Stimulated activated CD4-positive, alpha-beta T cell treated with anti-CD3 and anti-CD28 coated beads, Interleukin-4, amount 100 ng/mL, for 24 hours (primary cell): ENCODE measurements around the gene CD101.

Experiments
- DNase-seq: peaks from one replicate; pipeline ENCODE4 v3.0.0-alpha.2; 2020

The CD101 gene

DNA sequence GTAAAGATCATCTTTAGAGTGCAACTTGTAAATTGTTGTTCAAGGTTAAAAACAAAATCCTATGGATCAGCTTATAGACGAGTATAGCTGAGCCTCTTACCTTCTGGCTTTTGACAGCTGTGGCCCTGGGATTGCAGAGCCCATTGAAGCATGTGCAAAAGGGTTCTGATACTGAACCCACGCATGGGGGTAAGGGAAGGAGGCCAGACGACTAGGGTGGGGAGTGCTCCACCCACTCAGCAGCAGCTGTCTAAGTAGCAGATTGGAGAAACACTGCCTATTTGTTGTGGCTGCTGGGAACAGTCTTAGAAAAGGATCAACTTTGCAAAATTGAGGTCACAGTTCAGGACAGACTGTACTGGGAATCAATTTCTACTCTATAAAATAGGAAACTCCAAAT, 16.1 kb downstream of the CD101 start:
- peak; percentile 12 for DNase-seq

DNA sequence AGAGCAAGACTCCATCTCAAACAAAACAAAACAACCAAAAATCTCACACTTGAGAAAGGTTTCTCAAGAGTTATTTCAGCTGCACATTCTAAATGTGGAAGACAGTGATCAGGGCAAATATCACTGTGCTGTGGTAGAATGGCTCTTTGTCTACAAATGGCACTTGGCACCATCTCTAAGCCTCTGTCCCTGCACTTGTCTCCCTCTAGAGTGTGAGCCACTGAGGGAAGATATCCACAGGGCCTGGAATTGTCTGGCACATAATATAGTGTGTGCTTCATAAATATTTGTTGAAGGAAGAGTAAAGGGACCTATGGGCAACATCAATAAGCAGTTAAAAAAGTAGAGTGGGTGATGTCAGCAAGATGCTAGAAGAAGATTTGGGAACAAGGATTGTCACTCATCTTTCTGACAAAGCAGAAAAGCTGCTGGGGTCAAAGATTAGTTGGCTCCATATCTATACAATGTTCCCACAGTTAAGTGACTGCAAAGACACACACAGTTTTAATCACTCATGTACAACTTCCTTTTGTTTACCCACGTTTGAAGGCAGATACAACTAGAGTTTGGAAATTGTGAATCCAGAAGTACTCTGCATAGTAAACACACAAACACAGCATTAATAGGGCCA, 19.1 kb downstream of the CD101 start:
- DNase-seq, result no peak

DNA sequence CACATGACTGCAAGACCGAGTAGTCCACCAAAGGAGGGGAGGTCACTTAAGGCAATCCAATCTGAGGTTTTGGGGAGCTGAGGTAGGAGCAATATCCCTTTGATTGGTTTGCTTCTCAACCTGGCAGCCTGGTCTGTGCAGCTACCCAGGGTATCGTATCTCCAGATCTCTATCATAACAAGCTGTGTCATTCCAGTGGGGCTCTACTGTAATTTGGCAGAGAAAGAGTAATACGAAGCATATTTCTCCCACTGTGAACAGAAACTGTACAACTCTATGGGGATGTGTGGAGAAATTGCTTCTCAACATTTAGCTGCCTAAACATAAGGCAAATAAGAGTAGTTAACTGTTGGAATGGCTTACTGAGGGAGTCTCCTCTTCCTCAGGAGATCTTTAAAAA, 20.6 kb downstream of the CD101 start:
- no peak for DNase-seq

DNA sequence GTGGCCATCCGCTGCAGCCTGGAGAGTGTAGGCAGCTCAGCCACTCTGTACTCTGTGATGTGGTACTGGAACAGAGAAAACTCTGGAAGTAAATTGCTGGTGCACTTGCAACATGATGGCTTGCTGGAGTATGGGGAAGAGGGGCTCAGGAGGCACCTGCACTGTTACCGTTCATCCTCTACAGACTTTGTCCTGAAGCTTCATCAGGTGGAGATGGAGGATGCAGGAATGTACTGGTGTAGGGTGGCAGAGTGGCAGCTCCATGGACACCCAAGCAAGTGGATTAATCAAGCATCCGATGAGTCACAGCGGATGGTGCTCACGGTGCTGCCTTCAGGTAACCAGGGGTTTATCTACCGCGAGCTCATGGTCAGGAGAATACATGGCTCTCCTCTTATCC, 24.0 kb downstream of the CD101 start:
- no peak for DNase-seq

DNA sequence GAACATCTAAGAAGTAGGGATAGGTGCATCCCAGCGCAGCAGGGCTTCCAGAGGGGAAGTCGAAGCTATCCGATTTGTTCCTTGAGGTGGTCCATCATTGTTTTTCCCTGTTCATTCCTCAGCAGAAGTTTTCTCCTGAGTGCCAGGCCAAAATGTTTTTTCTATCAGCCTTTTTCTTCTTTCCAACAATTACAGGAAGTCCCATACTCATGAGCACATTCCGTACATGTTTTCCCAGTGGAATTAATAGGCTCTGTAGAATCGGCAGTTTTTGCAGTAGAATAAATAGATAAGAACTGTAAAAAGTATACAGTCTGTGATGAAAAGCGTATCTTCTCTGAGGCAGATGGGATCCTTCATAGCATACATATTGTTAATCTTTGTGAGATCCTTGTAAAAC, 24.8 kb downstream of the CD101 start:
- DNase-seq, result no peak

DNA sequence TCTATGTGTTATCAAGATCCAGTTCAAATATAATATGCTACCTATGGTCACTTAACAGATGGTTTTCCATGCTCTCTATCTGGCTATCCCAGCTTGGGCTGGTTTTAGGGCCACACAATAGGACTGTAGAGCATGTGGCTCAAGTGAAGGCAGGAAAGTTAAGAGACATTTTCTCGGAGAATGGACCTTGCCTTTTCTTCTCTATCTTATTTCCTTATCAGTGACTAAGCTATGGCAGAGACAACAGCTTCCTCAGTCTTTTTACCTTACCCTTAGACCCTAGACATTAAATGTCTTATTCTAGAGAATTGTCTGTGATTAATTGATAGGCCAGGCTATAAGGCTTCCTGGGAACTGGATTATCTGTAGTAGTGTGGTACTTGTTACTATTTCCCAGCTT, 28.1 kb downstream of the CD101 start:
- no peak for DNase-seq

DNA sequence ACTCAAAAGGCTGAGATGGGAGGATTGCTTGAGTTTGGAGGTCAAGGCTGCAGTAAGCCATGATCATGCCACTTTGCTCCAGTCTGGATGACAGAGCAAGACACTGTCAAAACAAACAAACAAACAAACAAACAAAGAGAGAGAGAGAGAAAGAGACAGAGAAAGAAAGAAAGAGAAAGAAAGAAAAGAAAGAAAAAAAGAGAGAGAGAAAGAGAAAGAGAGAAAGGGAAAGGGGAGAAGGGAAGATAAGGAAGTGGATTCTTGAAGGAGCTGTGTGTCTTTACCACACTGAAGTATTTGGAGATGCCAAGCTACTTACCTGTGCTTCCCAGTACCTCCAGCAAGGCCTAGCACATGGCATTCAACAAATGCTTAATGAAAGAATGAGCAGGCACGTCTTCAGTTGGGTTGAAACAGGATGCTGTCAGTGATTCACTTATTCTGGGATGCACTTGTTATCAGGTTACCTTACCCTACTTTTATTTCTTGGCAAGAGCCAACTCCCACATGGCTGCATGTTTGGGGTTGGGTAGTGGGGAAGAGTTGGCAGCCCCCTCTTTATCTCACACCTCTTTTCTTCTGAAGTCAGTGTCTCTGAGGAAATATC, 28.8 kb downstream of the CD101 start:
- DNase-seq, result no peak

DNA sequence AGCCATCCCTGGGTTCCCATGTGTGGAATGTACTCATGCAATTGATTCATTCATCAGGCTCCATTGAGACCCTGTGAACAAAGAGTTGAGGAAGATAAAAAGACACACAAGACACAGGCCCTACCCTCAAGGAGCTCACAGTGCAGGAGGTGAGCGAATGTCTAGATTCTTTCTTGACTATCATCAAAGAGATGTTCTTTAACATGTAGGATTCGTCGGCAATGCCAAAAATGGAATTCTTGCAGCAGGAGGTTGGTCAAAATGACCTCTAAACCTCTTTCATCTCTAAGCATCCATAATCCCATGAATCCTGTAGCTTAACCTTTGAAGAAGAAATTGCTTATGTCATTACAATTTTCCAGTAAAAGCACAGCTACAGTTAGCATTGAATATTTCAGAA, 30.7 kb downstream of the CD101 start:
- no peak for DNase-seq

DNA sequence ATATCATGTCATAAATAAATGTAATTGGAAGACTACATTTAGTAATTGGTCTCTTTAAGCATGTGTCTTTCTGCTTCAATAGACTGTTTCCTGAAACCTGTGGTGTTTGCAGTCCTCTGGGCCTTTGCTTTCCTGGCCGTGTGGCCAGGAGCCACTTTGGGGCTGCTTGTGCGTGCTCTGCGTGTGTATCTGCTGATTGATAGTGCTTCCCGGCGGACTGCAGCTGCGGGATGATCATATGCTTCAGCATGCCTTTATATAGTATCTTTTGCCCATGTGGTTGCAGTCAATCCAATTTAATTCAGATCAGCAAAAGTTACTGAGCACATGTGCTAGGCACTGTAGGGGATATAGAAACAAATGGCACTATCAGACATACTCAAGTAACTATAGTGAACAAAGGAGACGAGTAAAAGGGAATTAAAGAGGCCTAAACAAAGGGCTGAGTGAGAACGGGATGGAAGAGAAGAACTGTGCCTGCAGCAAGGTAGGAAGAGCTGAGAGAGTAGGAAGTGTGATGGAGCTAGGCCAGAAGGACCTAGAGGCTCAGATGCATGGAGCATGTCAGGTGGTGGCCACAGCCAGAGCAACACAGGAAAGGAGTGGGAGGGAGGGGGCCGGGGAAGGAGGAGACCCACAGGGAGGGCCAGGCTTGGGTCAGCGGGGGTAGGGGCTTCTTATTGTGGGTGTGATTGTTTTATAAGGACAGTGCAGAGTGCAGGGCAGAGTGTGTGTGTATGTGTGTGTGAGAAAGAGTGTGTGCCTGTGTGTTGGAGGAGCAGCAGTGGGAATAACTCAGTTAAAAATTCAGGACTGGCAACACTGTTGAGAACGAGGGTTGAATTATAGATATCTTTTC, 31.4 kb downstream of the CD101 start:
- DNase-seq, result no peak

DNA sequence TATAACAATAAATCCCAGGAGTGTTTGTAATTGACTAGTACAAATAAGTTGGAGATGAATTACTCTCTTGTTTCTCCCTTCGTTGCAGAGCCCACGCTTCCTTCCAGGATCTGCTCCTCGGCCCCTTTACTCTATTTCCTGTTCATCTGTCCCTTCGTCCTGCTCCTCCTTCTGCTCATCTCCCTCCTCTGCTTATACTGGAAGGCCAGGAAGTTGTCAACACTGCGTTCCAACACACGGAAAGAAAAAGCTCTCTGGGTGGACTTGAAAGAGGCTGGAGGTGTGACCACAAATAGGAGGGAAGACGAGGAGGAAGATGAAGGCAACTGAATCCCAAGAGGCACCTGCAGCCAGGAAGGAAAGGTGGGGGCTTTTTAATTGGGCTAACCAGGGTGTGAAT, 32.2 kb downstream of the CD101 start:
- DNase-seq, result no peak

DNA sequence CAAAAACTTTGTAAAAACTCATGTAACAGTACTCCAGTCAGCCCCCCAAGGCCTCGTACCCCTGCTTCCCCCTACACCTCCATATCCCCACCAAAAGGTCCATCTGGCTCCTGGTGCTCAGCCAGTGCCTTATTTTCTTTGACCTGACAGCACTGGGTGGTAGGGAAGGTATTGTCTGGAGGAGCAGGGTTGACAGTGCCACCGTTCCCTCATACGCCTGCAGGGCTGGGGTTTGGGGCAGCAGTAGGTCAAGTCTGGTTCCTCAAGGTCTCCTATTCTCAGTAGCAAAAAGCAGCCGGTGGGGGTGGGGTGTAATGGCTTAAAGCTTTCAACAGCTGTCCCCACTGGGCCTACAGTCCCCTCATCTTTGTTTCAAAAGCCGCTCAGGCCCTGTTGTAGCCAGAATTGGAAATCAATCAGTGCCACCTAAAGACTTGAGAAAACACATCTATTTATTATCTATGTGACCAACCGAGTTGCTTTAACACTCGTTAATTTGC, 33.3 kb downstream of the CD101 start:
- DNase-seq, result no peak

DNA sequence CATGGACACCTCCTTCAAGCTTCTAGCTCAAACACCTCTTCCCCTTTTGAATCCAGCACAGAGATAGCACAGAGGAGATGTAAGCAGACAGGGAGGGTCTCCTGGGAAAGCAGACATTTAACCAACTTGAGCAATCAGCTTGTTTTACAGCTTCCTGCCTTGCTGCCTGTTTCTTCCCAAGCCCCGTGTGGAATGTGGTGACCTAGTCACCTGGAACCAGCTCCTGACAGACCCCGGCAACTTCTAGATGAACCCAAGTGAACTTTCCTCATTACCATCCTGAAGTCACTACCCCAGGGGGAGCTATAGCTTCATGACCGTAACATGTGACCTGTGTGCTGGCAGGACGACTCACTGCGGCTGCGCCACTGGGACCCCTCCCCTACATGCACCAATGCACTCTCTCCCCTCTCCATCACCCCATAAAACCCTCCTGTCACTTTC, 34.5 kb downstream of the CD101 start:
- no peak for DNase-seq

DNA sequence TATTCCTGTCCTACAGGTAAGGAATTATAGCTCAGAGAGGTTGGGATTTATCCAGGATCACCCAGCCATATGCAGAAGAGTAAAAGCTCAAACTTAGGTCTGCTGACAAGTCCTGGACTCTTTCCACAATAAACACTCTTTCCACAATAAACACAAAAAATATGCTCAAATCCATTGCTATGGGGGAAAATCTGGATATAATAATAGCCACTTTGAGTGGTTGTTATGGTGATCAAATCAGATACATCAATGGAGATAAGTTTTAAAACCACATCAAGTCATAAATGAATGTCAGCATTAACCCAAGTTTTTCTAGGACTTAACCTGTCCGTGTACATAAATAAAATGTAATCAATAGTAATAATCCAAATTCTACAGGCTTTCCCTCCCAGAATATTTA, 36.2 kb downstream of the CD101 start:
- no peak for DNase-seq

DNA sequence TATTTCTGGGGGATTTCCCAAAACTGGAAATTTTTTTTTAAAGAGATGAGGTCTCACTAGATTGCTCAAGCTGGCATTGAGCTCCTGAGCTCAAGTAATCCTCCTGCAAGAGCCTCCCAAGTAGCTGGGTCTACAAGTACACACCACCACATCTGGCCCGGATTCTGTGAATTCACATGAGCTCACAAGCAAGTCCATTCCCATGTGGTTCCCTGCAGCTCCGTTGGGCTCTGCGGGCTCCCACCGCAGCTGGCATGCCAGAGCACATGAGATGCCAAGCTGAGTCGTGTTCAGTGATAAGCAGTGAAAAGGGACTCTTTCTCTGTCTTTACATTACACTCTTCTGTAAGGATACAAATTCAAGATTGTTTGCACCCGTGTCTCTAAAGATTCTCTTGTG, 36.7 kb downstream of the CD101 start:
- DNase-seq, result no peak

DNA sequence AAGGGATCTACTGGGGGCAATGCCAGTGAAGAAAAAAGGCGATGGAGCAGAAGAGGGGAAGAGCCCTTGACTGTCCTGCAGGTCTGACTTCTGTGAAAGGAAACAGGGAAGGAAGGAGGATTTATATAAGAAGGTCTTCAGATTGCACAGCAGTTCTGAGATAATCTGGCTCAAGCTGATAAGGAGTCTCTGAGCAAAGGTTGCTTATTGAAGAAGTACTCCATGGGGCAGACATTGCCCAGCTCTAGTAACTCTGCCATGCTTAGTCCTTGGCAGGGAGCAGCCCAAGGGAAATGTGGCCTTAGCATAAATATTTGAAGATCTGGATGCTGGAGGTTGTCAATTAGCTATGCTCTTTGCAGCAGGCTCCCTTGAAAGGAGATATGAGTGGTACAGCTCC, 42.7 kb downstream of the CD101 start:
- DNase-seq, result no peak

DNA sequence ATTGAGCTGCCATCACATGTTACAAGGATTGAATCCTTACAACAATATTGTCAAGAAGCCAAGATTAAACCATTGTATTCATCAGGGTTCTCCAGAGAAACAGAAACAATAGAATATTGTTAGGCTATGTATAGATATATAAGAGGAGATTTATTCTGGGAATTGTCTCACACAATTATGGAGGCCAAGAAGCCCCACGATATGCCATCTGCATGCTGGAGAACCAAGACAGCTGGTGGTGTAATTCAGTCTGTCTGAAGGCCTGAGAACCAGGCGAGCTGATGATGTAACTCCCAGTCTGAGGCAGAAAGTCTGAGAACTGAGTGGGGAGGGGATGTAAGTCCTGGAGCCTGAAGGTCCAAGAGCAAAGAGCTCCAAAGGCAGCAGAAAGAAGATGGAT, 44.1 kb downstream of the CD101 start:
- no peak for DNase-seq

DNA sequence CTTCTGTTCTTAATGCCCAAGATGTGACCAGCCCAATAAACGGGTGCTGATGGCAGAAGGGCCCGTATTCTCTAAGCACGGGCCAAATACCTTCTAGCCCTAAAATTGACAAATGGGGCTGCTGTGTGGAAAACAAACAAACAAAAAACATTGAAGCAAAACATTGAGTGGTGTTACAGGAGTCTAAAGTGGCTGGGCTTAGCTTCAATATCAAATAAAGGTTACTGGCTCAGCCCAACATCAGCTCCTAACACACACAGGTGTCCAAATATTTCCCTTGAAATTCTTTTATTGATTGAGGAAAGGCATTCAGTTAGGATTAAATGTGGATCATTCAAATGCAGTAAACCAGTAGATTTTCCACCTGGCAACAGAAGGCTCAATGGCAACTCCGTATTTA, 45.2 kb downstream of the CD101 start:
- DNase-seq, result no peak

DNA sequence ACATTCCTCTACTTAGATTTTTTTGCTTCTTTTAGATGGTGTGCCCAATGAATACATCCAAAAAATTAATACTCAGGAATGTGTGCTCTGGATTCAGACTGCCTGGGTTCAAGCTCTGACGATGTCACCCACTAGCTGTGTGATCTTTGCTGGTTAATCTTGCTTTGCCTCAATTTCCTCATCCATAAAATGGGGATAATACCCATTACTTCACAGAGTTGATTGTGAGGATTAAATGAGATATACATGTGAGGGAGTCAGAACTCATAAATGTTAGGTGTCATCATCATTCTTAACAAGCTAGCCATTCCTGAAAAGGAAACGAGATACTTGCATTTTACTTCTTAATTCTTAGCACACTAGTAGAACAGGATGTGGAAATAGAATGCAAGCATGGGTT, 45.7 kb downstream of the CD101 start:
- DNase-seq, result no peak

DNA sequence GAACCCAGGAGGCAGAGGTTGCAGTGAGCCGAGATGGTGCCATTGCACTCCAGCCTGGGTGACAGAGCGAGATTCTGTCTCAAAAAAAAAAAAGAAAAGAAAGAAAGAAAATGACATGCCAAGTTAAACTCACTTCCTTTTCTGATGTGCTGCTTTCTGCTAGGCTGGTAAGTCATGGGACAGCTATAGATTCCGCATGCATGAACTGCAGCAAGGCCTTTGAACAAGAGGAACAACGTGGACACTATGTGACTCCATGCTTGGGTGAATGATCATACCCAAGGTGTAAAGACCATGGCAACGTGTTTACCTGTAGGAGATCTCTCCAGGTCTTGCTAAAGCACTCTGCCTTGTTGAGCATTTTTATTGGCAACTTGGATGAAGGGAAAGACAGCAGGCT, 48.3 kb downstream of the CD101 start:
- DNase-seq, result no peak

DNA sequence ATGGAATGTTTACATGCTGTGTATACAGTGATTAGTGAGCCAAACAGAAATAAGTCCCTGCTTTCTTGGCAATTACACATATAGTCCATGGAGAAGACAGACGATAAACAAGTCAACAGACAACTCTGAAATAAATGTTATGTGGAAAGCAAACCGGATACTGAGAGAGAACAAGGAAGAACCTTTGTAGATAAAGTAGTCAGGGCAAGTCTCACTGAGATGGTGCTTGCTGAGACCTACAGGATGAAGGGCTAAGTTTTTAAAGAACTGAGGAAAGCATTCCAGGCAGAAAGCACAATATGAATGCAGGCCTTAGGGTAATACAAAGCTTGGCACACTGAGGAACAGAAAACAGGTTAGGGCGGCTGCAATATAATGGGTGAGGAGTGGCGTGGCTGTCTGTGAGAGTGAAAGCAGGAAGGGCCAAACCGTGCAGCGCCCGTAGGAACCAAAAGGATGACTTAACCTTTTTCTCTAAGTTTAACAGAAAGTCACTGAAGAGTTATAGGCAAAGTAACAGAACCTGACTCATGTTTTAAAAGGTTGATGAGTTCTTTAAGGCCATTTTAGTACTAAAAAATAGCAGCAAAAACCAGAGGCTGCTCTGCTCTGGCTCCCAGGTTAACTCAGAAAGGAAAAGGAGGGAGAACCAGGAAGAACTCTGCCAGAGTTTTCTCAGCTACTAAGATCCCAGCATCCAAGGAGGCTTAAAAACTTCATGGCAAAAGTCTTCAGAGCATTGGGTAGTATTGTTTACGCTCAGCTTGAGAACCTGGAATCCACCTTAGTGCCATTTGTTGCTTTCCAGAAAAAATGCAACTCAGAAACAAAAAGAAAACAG, 49.9 kb downstream of the CD101 start:
- DNase-seq, result peak; percentile 41

DNA sequence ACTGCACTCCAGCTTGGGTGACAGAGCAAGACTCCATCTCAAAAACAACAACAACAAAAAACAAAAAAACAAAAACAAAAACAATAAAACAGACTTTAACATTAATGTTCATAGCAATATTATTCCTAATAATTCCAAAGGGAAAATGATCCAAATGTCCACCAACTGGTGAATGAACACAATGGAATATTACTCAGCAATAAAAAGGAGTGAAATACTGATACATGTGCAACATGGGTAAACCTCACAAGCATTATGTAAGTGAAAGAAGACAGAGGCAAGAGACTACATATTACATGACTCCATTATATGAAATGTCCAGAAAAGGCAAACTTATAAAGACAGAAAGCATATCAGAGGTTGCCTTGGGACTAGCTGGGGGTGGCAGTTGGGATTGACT, 52.5 kb downstream of the CD101 start:
- DNase-seq, result no peak

DNA sequence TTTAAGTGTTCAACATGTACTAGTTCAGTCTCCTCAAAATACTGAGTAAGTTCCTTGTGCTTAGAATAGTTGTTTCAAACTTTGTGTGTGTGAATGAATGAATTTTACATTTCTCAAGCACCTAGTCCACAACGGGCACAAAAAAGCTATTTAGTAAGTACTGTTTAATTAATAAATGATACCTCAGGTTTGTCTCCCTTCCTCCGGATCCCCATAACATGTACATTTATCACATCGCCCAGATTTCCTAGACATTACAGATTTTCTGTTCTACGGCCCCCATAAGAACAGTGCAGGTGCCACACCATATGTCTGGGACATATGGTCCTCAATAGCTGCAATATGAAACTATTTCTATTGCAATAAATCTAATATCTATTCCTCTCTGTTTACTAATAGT, 57.2 kb downstream of the CD101 start:
- DNase-seq, result no peak

DNA sequence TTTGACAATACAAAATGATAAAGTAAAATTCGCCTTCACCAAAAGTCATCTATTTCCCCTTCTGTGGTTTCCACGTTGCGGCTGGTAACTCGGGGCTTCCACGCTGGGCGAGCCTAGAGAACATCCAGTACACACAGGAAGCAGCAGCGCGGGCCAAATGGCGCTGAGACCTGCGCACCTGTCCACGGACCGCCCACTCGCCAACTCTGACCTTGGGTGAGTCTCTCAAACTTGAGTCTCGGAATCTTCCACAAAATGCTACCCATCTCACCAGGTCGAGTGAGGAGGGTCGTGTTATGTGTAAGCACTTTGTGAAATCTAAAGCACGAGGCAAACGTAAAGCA, 57.7 kb downstream of the CD101 start:
- peak; percentile 68 for DNase-seq
